ENCODE data around the gene NTN3.
"Not testable (repeated sequence)": the region's sequence is repeated elsewhere in the genome, so short reads cannot be mapped to it uniquely, and the experiment has no call there.

NTN3 gene

DNA sequence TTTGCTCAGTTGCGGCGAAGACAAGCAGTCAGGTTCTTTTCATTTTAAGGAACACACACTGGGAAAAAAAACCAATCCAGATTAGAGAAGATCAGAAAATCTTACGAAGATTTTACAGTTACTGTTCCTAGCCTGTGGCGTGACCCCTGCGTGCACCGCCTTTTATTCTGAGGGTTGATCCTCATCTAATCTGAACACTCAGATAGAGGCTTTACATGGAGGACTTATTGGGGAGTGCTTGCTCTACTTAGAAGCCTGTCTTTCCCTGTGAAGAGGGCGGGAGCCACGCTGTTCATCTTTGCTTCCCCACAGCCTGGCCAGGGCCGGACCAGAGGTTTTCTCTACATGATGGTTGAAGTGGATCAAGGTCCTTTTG, 5.2 kb downstream of the NTN3 start:
- TF ChIP-seq, protein P1, sequence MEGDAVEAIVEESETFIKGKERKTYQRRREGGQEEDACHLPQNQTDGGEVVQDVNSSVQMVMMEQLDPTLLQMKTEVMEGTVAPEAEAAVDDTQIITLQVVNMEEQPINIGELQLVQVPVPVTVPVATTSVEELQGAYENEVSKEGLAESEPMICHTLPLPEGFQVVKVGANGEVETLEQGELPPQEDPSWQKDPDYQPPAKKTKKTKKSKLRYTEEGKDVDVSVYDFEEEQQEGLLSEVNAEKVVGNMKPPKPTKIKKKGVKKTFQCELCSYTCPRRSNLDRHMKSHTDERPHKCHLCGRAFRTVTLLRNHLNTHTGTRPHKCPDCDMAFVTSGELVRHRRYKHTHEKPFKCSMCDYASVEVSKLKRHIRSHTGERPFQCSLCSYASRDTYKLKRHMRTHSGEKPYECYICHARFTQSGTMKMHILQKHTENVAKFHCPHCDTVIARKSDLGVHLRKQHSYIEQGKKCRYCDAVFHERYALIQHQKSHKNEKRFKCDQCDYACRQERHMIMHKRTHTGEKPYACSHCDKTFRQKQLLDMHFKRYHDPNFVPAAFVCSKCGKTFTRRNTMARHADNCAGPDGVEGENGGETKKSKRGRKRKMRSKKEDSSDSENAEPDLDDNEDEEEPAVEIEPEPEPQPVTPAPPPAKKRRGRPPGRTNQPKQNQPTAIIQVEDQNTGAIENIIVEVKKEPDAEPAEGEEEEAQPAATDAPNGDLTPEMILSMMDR (IDR thresholded peaks at IDR 0.05) = no peak
- TF ChIP-seq ZFX (IDR thresholded peaks at IDR 0.05; ENCODE audit: borderline replicate concordance) = no peak
- peak overlapping the region; percentile 95 for H3K27ac ChIP-seq

DNA sequence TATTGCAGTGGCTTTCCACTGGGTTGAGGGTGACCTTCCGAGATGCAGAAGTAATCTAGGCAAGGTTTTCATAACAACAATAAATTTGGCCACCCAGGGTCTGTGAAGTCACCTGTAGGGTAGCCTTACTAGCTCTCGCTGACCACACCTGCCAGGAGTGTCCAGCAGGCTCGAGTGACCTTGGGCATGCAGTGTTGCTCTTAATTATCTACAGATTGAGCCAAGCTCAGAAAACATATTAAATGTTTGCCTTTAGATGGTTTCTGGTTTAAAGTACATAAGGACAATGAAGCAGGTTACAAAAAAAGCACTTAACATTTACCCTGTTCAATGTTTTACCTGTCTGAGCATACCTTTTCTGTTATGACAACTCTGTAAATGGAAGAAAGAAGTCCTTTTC, 5.6 kb downstream of the NTN3 start:
- TF ChIP-seq ZFX (IDR thresholded peaks at IDR 0.05; ENCODE audit: borderline replicate concordance) = no peak
- TF ChIP-seq, protein P1 (IDR thresholded peaks at IDR 0.05) = no peak
- H3K27ac ChIP-seq = peak overlapping the region; percentile 95; the same call in 1 of the 2 replicates

DNA sequence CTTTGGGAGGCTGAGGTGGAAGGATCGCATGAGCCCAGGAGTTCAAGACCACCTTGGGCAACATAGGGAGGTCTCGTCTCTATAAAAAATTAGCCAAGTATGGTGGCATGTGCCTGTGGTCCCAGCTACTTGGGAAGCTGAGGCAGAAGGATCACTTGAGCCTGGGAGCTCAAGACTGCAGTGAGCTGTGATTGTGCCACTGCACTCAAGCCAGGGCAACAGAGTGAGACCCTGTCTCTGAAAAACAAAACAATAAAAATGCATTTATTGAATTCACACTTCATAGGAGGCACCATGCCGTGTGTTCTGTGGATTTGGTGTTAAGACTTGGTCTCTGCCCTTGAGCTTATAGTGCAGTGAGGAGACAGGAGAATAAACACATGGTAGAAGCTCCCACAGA, 6.2 kb downstream of the NTN3 start:
- TF ChIP-seq, protein P1 (IDR thresholded peaks at IDR 0.05) = no peak
- TF ChIP-seq ZFX (IDR thresholded peaks at IDR 0.05; ENCODE audit: borderline replicate concordance) = no peak
- no peak overlapping the region for H3K27ac ChIP-seq

DNA sequence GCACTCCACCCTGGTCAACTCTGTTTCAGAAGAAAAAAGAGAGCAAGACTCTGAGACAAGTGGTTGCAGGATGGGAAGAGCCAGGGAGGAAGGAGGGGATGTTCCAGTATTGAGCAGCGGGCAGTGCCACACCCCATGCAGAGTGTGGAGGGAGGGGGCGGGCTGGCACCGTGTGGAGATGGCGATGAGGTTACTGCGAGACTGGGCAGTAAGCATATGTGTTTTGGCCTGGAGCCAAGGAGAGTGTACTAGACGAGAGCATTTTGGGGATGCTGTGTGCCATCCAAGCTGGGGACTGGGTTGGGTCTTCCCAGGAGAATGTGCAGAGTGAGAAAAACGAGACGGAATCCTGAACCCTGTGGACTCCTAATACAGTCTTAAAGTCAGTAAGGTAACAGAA, 7.2 kb downstream of the NTN3 start:
- no peak for TF ChIP-seq ZFX (IDR thresholded peaks at IDR 0.05; ENCODE audit: borderline replicate concordance)
- TF ChIP-seq, protein P1 (IDR thresholded peaks at IDR 0.05) = no peak
- H3K27ac ChIP-seq = no peak overlapping the region

DNA sequence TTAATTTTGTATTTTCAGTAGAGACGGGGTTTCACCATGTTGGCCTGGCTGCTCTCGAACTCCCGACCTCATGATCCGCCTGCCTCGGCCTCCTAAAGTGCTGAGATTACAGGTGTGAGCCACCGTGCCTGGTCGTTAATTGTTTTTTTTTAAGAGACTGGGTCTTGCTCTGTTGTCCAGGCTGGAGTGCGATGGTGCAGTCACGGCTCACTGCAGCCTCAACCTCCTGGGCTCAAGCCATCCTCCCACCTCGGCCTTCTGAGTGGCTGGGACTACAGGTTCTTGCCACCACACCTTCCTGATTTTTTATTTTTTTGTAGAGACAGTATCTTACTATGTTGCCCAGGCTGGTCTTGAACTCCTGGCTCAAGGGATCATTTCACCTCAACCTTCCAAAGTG, 8.9 kb downstream of the NTN3 start:
- H3K27ac ChIP-seq = not testable (repeated sequence)

DNA sequence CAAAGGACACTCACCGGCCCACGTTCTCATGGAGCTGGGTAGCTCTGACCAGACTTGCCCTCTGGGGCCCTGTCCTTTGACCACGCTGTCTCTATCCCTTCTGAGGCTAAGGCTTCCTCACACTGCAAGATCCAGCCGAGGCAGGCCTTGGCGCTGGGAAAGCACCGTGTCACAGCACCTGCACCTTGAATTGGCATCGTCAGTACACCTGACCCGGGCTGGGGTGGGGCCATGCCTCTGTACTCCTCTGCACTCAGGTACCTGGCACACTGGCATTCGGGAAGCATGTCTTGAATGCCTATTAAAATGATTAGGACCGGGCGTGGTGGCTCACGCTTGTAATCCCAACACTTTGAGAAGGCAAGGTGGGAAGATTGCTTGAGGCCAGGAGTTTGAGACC, 9.9 kb downstream of the NTN3 start:
- peak overlapping the region; percentile 23; the same call in 1 of the 2 replicates for H3K27ac ChIP-seq
- TF ChIP-seq, protein P1 (IDR thresholded peaks at IDR 0.05) = no peak
- no peak for TF ChIP-seq ZFX (IDR thresholded peaks at IDR 0.05; ENCODE audit: borderline replicate concordance)

DNA sequence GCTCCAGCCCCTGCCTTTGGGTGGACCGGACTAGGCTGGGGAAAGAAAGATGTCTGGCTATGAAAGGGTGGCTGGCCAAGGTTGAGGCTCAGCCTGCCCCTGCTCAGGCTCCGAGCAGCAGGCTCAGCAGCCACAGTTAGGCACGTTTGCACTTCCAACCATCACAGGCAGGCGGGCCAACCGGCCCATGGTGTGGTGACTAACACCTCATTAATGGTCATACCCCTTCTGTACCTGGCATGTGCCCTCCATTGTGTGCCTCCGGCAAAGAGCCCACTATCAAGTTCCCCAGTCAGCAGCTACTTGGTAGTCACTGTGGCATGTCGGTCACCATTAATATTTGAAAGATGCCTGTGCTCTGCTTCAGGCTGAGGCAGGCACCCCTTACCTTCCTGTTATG, 10.6 kb downstream of the NTN3 start:
- TF ChIP-seq, protein P1 (IDR thresholded peaks at IDR 0.05) = no peak
- no peak for TF ChIP-seq ZFX (IDR thresholded peaks at IDR 0.05; ENCODE audit: borderline replicate concordance)
- peak overlapping the region; percentile 23; the same call in 1 of the 2 replicates for H3K27ac ChIP-seq

DNA sequence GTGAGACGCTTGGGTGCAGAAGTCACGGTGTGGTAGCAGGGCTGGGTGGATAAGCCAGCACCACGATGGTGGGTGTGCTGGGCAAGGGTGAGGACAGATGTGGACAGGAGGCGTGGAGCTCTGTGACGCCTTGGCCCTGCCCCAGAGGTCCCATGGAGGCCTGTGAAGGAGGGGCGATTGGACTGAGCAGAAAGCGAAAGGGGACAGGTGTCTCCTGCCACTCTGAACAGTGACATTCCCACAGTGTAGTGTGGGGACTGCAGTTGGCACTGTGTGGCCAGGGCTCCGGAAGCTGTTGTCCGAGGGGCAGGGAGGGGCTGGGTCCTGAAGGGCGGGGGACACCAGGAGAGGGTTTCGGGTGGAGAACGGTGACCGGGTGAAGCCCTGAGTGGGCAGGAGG, 11.2 kb downstream of the NTN3 start:
- H3K27ac ChIP-seq = no peak overlapping the region
- TF ChIP-seq ZFX (IDR thresholded peaks at IDR 0.05; ENCODE audit: borderline replicate concordance) = no peak
- TF ChIP-seq, protein P1 (IDR thresholded peaks at IDR 0.05) = no peak

Measured in 22Rv1 (cell line).